IMR-90 (cell line): ENCODE data around the gene PLXDC2. TPM values are rescaled to one million over a fixed set of nuclear protein-coding genes. Genes with fewer than 3 reads are reported as not detected.

ENCODE experiments used
- ATAC-seq: fragments of 200-7000 bp; cut with Tn5 transposase; 2 replicates; pipeline ENCODE4 v1.9.1; 2020; ENCODE audit warnings: low read depth, mild to moderate bottlenecking, moderate library complexity
- BruUV-seq: library from RNA; stranded (reverse); fragments of 400-500 nt; replicated peaks from 2 replicates; lab custom pipeline; 2021; lab: Mats Ljungman, UMichigan
- CTCF ChIA-PET: fragments of 300-600 bp; formaldehyde crosslinking; extraction: SDS; loops from one replicate; lab custom pipeline; 2021; ENCODE audit warnings: antibody characterized with exemption; lab: Yijun Ruan, JAX
- POLR2A ChIA-PET: fragments of 300-600 bp; sonication (Branson Sonifier 250); formaldehyde crosslinking; loops from one replicate; lab custom pipeline; 2022; ENCODE audit warnings: antibody characterized with exemption; ENCODE audit not compliant: unreplicated experiment; lab: Charles Lee
- DNase-seq: peaks from one replicate; pipeline ENCODE4 v3.0.0; 2013
- H2AFZ ChIP-seq: replicated peaks from 2 replicates; pipeline ENCODE3; 2013; ENCODE audit warnings: low read length, mild to moderate bottlenecking; ENCODE audit not compliant: poor library complexity
- H2AK5ac ChIP-seq: 2 replicates; pipeline ENCODE4 v1.6.1; 2013; ENCODE audit warnings: low read depth, low read length, inconsistent platforms
- H2AK9ac ChIP-seq: replicated peaks from 2 replicates; pipeline ENCODE3; 2013; ENCODE audit warnings: mild to moderate bottlenecking, low read depth, low read length, moderate library complexity; ENCODE audit not compliant: poor library complexity
- H2BK120ac ChIP-seq: 2 replicates; pipeline ENCODE4 v1.6.1; 2013; ENCODE audit warnings: low read depth, low read length, inconsistent platforms
- H2BK15ac ChIP-seq: 3 replicates; pipeline ENCODE4 v1.6.1; 2013; ENCODE audit warnings: low read depth, low read length, inconsistent platforms
- H2BK20ac ChIP-seq: 2 replicates; pipeline ENCODE4 v1.6.1; 2013; ENCODE audit warnings: low read depth, mild to moderate bottlenecking, inconsistent platforms, low read length, moderate library complexity
- H2BK5ac ChIP-seq: 2 replicates; pipeline ENCODE4 v1.6.1; 2013; ENCODE audit warnings: mild to moderate bottlenecking, low read depth, low read length, inconsistent platforms; ENCODE audit not compliant: poor library complexity, severe bottlenecking
- H3K14ac ChIP-seq: replicated peaks from 2 replicates; pipeline ENCODE4 v1.6.1; 2013; ENCODE audit warnings: low read depth, low read length, inconsistent platforms
- H3K18ac ChIP-seq: 2 replicates; pipeline ENCODE4 v1.6.1; 2013; ENCODE audit warnings: low read depth, low read length, control low read depth
- H3K23ac ChIP-seq: 2 replicates; pipeline ENCODE4 v1.6.1; 2013; ENCODE audit warnings: low read depth, low read length, inconsistent platforms
- H3K27ac ChIP-seq: 2 replicates; pipeline ENCODE4 v1.5.1; 2013; ENCODE audit warnings: mild to moderate bottlenecking, control low read depth, low read length; ENCODE audit not compliant: insufficient read depth
- H3K27me3 ChIP-seq: 2 replicates; pipeline ENCODE4 v1.6.1; 2013; ENCODE audit warnings: low read length; ENCODE audit not compliant: control insufficient read depth, insufficient read depth
- H3K36me3 ChIP-seq: 2 replicates; pipeline ENCODE4 v1.6.1; 2013; ENCODE audit warnings: low read length, mixed read lengths; ENCODE audit not compliant: control insufficient read depth, insufficient read depth
- H3K4ac ChIP-seq: 2 replicates; pipeline ENCODE4 v1.6.1; 2013; ENCODE audit warnings: low read depth, low read length, inconsistent platforms
- H3K4me1 ChIP-seq: 2 replicates; pipeline ENCODE4 v1.6.1; 2013; ENCODE audit warnings: low read length, mixed read lengths; ENCODE audit not compliant: control insufficient read depth, insufficient read depth
- H3K4me2 ChIP-seq: 2 replicates; pipeline ENCODE4 v1.6.1; 2013; ENCODE audit warnings: low read depth, mild to moderate bottlenecking, control low read depth, low read length, moderate library complexity
- H3K4me3 ChIP-seq: 2 replicates; pipeline ENCODE4 v1.5.1; 2013; ENCODE audit warnings: low read depth, mild to moderate bottlenecking, control low read depth, low read length, moderate library complexity; ENCODE audit not compliant: insufficient read depth
- H3K56ac ChIP-seq: 2 replicates; pipeline ENCODE4 v1.6.1; 2013; ENCODE audit warnings: low read length, inconsistent platforms; ENCODE audit not compliant: insufficient read depth; ENCODE audit errors: extremely low read depth
- H3K79me1 ChIP-seq, 2 experiments: 2 replicates each; pipeline ENCODE4 v1.6.1; 2013; ENCODE audit warnings: low read length in 2 of 2, inconsistent platforms in 1 of 2, low read depth in 1 of 2
- H3K9ac ChIP-seq: 2 replicates; pipeline ENCODE4 v1.6.1; 2013; ENCODE audit warnings: low read depth, low read length, control low read depth
- H3K9me1 ChIP-seq: 2 replicates; pipeline ENCODE4 v1.6.1; 2013; ENCODE audit warnings: low read length, inconsistent platforms; ENCODE audit not compliant: insufficient read depth
- H3K9me3 ChIP-seq: 2 replicates; pipeline ENCODE4 v1.6.1; 2013; ENCODE audit warnings: low read length; ENCODE audit not compliant: control insufficient read depth, insufficient read depth
- H4K20me1 ChIP-seq: 2 replicates; pipeline ENCODE4 v1.6.1; 2013; ENCODE audit warnings: low read length, inconsistent platforms; ENCODE audit not compliant: insufficient read depth
- H4K5ac ChIP-seq: 2 replicates; pipeline ENCODE4 v1.6.1; 2013; ENCODE audit warnings: mild to moderate bottlenecking, low read depth, low read length, control low read depth
- H4K8ac ChIP-seq, 2 experiments: 2 replicates each; pipeline ENCODE4 v1.6.1; 2013; ENCODE audit warnings: low read depth in 2 of 2, low read length in 2 of 2, control low read depth in 1 of 2, inconsistent platforms in 1 of 2
- H4K91ac ChIP-seq: 2 replicates; pipeline ENCODE4 v1.6.1; 2013; ENCODE audit warnings: low read depth, low read length, inconsistent platforms; ENCODE audit not compliant: insufficient read depth
- BHLHE40 ChIP-seq: fragments of 150-350 bp; IDR thresholded peaks from 2 replicates; pipeline ENCODE4 v1.6.1; 2016; ENCODE audit warnings: mild to moderate bottlenecking, low read depth, low read length
- CEBPB ChIP-seq: IDR thresholded peaks from 2 replicates; pipeline ENCODE4 v1.6.1; 2012; ENCODE audit warnings: low read depth, low read length, improper control_type of control experiment
- CHD1 ChIP-seq: IDR thresholded peaks from 2 replicates; pipeline ENCODE4 v1.6.1; 2012; ENCODE audit warnings: low read depth, low read length, improper control_type of control experiment
- FOS ChIP-seq: fragments of 150-350 bp; IDR thresholded peaks from 2 replicates; pipeline ENCODE4 v1.6.1; 2016; ENCODE audit warnings: low read depth, low read length
- MAFK ChIP-seq: IDR thresholded peaks from 2 replicates; pipeline ENCODE4 v1.6.1; 2012; ENCODE audit warnings: low read depth, low read length, improper control_type of control experiment
- MAZ ChIP-seq: IDR thresholded peaks from 2 replicates; pipeline ENCODE4 v1.6.1; 2012; ENCODE audit warnings: low read depth, mild to moderate bottlenecking, low read length, improper control_type of control experiment, moderate library complexity, borderline replicate concordance
- MXI1 ChIP-seq: IDR thresholded peaks from 2 replicates; pipeline ENCODE4 v1.6.1; 2012; ENCODE audit warnings: low read depth, mild to moderate bottlenecking, low read length, moderate library complexity, borderline replicate concordance
- POLR2A ChIP-seq: IDR thresholded peaks from 2 replicates; pipeline ENCODE4 v1.6.1; 2012; ENCODE audit warnings: mild to moderate bottlenecking, low read depth, low read length
- RAD21 ChIP-seq: IDR thresholded peaks from 2 replicates; pipeline ENCODE4 v1.6.1; 2012; ENCODE audit warnings: low read length, improper control_type of control experiment
- RCOR1 ChIP-seq: IDR thresholded peaks from 2 replicates; pipeline ENCODE4 v1.6.1; 2012; ENCODE audit warnings: mild to moderate bottlenecking, low read length, improper control_type of control experiment; ENCODE audit not compliant: insufficient replicate concordance
- RFX5 ChIP-seq: IDR thresholded peaks from 2 replicates; pipeline ENCODE4 v1.8.0; 2012; ENCODE audit warnings: low read depth, mild to moderate bottlenecking, low read length, moderate library complexity
- dilution Hi-C: fragments of 300-500 bp; cut with HindIII; formaldehyde crosslinking; loops from one replicate; pipeline ENCODE4 v1.14.3; 2018; ENCODE audit warnings: low sequenced_read_pairs; ENCODE audit not compliant: unreplicated experiment
- in situ Hi-C: fragments of 300-500 bp; cut with MboI; formaldehyde crosslinking; loops from 3 replicates; pipeline ENCODE4 v1.14.3; 2019; ENCODE audit warnings: low sequenced_read_pairs, inconsistent platforms, mixed read lengths
- intact Hi-C: fragments of 100-400 bp; cut with micrococcal nuclease; formaldehyde crosslinking; loops from 2 replicates; pipeline ENCODE4 v1.10.0; 2022
- polyA plus RNA-seq, 3 experiments: library from polyadenylated mRNA; depleted of rRNA; stranded (reverse); fragments of >200 nt; gene quantifications; 2 replicates each; pipeline ENCODE4 v1.2.3, GENCODE V29; 2012; ENCODE audit warnings: low replicate concordance in 1 of 3
- total RNA-seq: library from RNA; depleted of rRNA; stranded (reverse); fragments of >200 nt; gene quantifications from 2 replicates; pipeline ENCODE4 v1.2.3, GENCODE V29; 2012
- TF ChIP-seq, protein P1 (sequence below): fragments of 150-350 bp; IDR thresholded peaks from 2 replicates; pipeline ENCODE4 v1.6.1; 2017; ENCODE audit warnings: mild to moderate bottlenecking, antibody characterized with exemption, low read length, low read depth
- TF ChIP-seq, protein P2 (sequence below): conservative IDR thresholded peaks from 2 replicates; pipeline ENCODE4 v1.5.1; 2012; ENCODE audit warnings: mild to moderate bottlenecking, low read depth, low read length, improper control_type of control experiment
- TF ChIP-seq, protein P3 (sequence below): fragments of 150-350 bp; IDR thresholded peaks from 2 replicates; pipeline ENCODE4 v1.6.1; 2016; ENCODE audit warnings: low read depth, mild to moderate bottlenecking, low read length, moderate library complexity, borderline replicate concordance

The PLXDC2 gene
- total and polyA plus RNA-seq, 2 of the 4 experiments (the other 2 are of a cell fraction), result 3.2 to 6.1 TPM

DNA sequence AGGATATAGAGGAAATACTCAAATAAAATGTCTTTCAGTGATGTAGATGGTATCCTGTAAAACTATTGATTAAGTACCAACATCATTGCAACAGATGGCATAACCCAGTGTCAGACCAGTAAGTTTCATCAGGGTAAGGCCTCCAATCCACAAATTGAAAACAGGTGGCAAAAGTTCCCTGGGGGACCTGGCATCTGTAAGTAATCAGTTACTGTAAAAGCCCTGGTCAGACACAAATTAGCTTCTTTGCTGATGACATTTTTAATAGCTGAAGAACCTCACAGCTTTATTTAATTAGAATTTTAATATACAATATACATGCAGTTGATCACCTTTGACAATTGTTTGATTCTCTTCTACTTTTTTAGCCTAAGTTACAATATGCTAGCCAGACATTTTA, 152.5 kb downstream of the PLXDC2 start:
- H3K27ac ChIP-seq, result no peak overlapping the region

More for the DNA sequence above, 152.5 kb downstream of the PLXDC2 start:
- H3K9me1 ChIP-seq, result peaks cover 2% of the 10 kb centered on the region; the same call in 1 of the 2 replicates
- no peak overlapping the region for H2AFZ ChIP-seq
- H2BK20ac ChIP-seq, result no peak overlapping the region
- no peak overlapping the region for H2BK120ac ChIP-seq
- H3K14ac ChIP-seq, result no peak overlapping the region
- H2BK15ac ChIP-seq, result no peak overlapping the region
- intact Hi-C loops (no loop called here), dilution Hi-C loops (no loop called here), in situ Hi-C loops (no loop called here)
- no peaks in the 10 kb centered on the region for H3K36me3 ChIP-seq
- ChIA-PET POLR2A (no interaction called here), CTCF (interaction anchor here (0.7 kb wide), 1 partner anchor 299 kb away, joined by 3 read pairs; no protein-coding TSS in a partner anchor)
- H3K4ac ChIP-seq, result no peak overlapping the region
- TF ChIP-seq FOS (no peak), CHD1 (no peak), MAFK (no peak), BHLHE40 (no peak), CEBPB (no peak), RAD21 (no peak), MAZ (no peak), POLR2A (no peak), MXI1 (no peak), RCOR1 (no peak), RFX5 (no peak)
- TF ChIP-seq, protein P1, sequence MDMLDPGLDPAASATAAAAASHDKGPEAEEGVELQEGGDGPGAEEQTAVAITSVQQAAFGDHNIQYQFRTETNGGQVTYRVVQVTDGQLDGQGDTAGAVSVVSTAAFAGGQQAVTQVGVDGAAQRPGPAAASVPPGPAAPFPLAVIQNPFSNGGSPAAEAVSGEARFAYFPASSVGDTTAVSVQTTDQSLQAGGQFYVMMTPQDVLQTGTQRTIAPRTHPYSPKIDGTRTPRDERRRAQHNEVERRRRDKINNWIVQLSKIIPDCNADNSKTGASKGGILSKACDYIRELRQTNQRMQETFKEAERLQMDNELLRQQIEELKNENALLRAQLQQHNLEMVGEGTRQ, result no peak
- TF ChIP-seq, protein P2, sequence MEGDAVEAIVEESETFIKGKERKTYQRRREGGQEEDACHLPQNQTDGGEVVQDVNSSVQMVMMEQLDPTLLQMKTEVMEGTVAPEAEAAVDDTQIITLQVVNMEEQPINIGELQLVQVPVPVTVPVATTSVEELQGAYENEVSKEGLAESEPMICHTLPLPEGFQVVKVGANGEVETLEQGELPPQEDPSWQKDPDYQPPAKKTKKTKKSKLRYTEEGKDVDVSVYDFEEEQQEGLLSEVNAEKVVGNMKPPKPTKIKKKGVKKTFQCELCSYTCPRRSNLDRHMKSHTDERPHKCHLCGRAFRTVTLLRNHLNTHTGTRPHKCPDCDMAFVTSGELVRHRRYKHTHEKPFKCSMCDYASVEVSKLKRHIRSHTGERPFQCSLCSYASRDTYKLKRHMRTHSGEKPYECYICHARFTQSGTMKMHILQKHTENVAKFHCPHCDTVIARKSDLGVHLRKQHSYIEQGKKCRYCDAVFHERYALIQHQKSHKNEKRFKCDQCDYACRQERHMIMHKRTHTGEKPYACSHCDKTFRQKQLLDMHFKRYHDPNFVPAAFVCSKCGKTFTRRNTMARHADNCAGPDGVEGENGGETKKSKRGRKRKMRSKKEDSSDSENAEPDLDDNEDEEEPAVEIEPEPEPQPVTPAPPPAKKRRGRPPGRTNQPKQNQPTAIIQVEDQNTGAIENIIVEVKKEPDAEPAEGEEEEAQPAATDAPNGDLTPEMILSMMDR, result no peak
- TF ChIP-seq, protein P3, sequence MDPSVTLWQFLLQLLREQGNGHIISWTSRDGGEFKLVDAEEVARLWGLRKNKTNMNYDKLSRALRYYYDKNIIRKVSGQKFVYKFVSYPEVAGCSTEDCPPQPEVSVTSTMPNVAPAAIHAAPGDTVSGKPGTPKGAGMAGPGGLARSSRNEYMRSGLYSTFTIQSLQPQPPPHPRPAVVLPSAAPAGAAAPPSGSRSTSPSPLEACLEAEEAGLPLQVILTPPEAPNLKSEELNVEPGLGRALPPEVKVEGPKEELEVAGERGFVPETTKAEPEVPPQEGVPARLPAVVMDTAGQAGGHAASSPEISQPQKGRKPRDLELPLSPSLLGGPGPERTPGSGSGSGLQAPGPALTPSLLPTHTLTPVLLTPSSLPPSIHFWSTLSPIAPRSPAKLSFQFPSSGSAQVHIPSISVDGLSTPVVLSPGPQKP, result no peak
- H3K23ac ChIP-seq, result no peak overlapping the region
- H4K20me1 ChIP-seq, result no peaks in the 10 kb centered on the region
- H3K4me1 ChIP-seq, result peaks cover 3% of the 10 kb centered on the region; the same call in 1 of the 2 replicates
- no peak overlapping the region for H4K5ac ChIP-seq
- no peak overlapping the region for H3K56ac ChIP-seq
- no peaks in the 10 kb centered on the region for H3K27me3 ChIP-seq
- no peak overlapping the region for H4K8ac ChIP-seq
- DNase-seq, result no peak
- H4K91ac ChIP-seq, result no peak overlapping the region
- no peak overlapping the region for H2AK9ac ChIP-seq
- H3K9ac ChIP-seq, result no peak overlapping the region
- ATAC-seq, result no peak
- no peaks in the 10 kb centered on the region for H3K9me3 ChIP-seq
- no peak overlapping the region for H3K18ac ChIP-seq
- H2AK5ac ChIP-seq, result no peak overlapping the region
- H3K79me1 ChIP-seq, result no peaks in the 10 kb centered on the region
- no peak overlapping the region for H3K4me3 ChIP-seq
- no TSS peak for BruUV-seq
- no peak overlapping the region for H3K4me2 ChIP-seq
- no peak overlapping the region for H2BK5ac ChIP-seq
